Epithelial cell of proximal tubule (primary cell): Measurements from ENCODE around the gene GLUD1. TPM values are rescaled to one million over a fixed set of nuclear protein-coding genes. Genes with fewer than 3 reads are reported as not detected.
A peak's percentile ranks its signal among the peaks of the same experiment; 100 is the strongest.
"Not testable (repeated sequence)": the region's sequence is repeated elsewhere in the genome, so short reads cannot be mapped to it uniquely, and the experiment has no call there.

Experiments
- DNase-seq: peaks from one replicate; pipeline ENCODE4 v3.0.0-alpha.2; 2011; ENCODE audit warnings: low read depth
- H3K4me3 ChIP-seq: 2 replicates; pipeline ENCODE4 v1.5.1; 2011; ENCODE audit warnings: low read depth, mild to moderate bottlenecking, low read length
- CTCF ChIP-seq: conservative IDR thresholded peaks from 2 replicates; pipeline ENCODE4 v1.5.1; 2012; ENCODE audit warnings: low read depth, mild to moderate bottlenecking, low read length
- total RNA-seq: library from RNA; depleted of rRNA; stranded (reverse); fragments of >200 nt; gene quantifications from 2 replicates; pipeline ENCODE4 v1.2.3, GENCODE V29; 2015

Gene GLUD1
- total RNA-seq, 1 donor from 2014 or later, result 155 TPM

GRCh38 chr10:87105446-87106124, 10.9 kb upstream of the GLUD1 start:
- no peak for DNase-seq
- TF ChIP-seq CTCF, result no peak
- no peak overlapping the region for H3K4me3 ChIP-seq

- not testable (repeated sequence) for H3K4me3 ChIP-seq, DNase-seq
Observed at GRCh38 chr10:87104727-87105126, 10.1 kb upstream of the GLUD1 start.

- no peak for DNase-seq
- no peak for TF ChIP-seq CTCF
- H3K4me3 ChIP-seq, result no peak overlapping the region
Observed at GRCh38 chr10:87101996-87102395, 7.4 kb upstream of the GLUD1 start.

- DNase-seq, result no peak
- H3K4me3 ChIP-seq, result peak overlapping the region; percentile 69
- no peak for TF ChIP-seq CTCF
Observed at GRCh38 chr10:87095236-87095945, 748 bp upstream of the GLUD1 start.

GRCh38 chr10:87093632-87094372, 841 bp downstream of the GLUD1 start:
- H3K4me3 ChIP-seq, result peak overlapping the region; percentile 67
- DNase-seq, result no peak
- no peak for TF ChIP-seq CTCF

- TF ChIP-seq CTCF, result no peak
- DNase-seq, result peak; percentile 59
Observed at GRCh38 chr10:87092861-87093631, 1.6 kb downstream of the GLUD1 start.

More at GRCh38 chr10:87092861-87093631, 1.6 kb downstream of the GLUD1 start:
- peak overlapping the region; percentile 67 for H3K4me3 ChIP-seq
